Smooth muscle cell (in vitro differentiated cells): ENCODE measurements around the gene PDLIM7. TPM values are rescaled to one million over a fixed set of nuclear protein-coding genes. Genes with fewer than 3 reads are reported as not detected.

ENCODE experiments used
- DNase-seq: peaks from one replicate; lab custom pipeline; 2025; ENCODE audit not compliant: unreplicated experiment; lab: John Stamatoyannopoulos, UW
- H2AFZ ChIP-seq: fragments of 200-600 bp; sonication (generic); 2 replicates; pipeline ENCODE4 v1.6.0; 2016; ENCODE audit warnings: antibody characterized with exemption, low read depth, mild to moderate bottlenecking
- H3F3A ChIP-seq: fragments of 200-600 bp; sonication (generic); 2 replicates; pipeline ENCODE4 v1.6.0; 2017; ENCODE audit warnings: antibody characterized with exemption, low read depth
- H3K27ac ChIP-seq: fragments of 200-600 bp; sonication (generic); 2 replicates; pipeline ENCODE4 v1.5.1; 2016; ENCODE audit warnings: low read depth, mild to moderate bottlenecking
- H3K27me3 ChIP-seq: fragments of 200-600 bp; sonication (generic); 2 replicates; pipeline ENCODE4 v1.6.1; 2016; ENCODE audit warnings: low read depth, mild to moderate bottlenecking
- H3K36me3 ChIP-seq: fragments of 200-600 bp; sonication (generic); 2 replicates; pipeline ENCODE4 v1.5.1; 2016; ENCODE audit warnings: low read depth
- H3K4me1 ChIP-seq: fragments of 200-600 bp; sonication (generic); 2 replicates; pipeline ENCODE4 v1.5.1; 2016; ENCODE audit warnings: low read depth
- H3K4me2 ChIP-seq: fragments of 200-600 bp; sonication (generic); 2 replicates; pipeline ENCODE4 v1.6.0; 2016; ENCODE audit warnings: mild to moderate bottlenecking
- H3K4me3 ChIP-seq: fragments of 200-600 bp; sonication (generic); 2 replicates; pipeline ENCODE4 v1.5.1; 2016; ENCODE audit warnings: mild to moderate bottlenecking
- H3K79me2 ChIP-seq: fragments of 200-600 bp; sonication (generic); 2 replicates; pipeline ENCODE4 v1.6.0; 2016; ENCODE audit warnings: low read depth, mild to moderate bottlenecking
- H3K9ac ChIP-seq: fragments of 200-600 bp; sonication (generic); 2 replicates; pipeline ENCODE4 v1.6.0; 2016; ENCODE audit warnings: low read depth
- H3K9me3 ChIP-seq: fragments of 200-600 bp; sonication (generic); replicated peaks from 2 replicates; pipeline ENCODE4 v1.5.1; 2016; ENCODE audit warnings: low read depth
- H4K20me1 ChIP-seq: fragments of 200-600 bp; sonication (generic); 2 replicates; pipeline ENCODE4 v1.6.0; 2016; ENCODE audit warnings: low read depth
- CTCF ChIP-seq: fragments of 200-600 bp; sonication (generic); IDR thresholded peaks from 2 replicates; pipeline ENCODE4 v1.5.1; 2017; ENCODE audit warnings: borderline replicate concordance, mild to moderate bottlenecking, antibody characterized with exemption; ENCODE audit not compliant: insufficient read depth, poor library complexity, severe bottlenecking
- WGBS: methylation state at CpG from one replicate; pipeline ENCODE4 v1.1.7; 2016; ENCODE audit warnings: low lambda C conversion rate; 5-methylcytosine and 5-hydroxymethylcytosine counted together
- polyA plus RNA-seq: library from polyadenylated mRNA; unstranded; fragments of >200 nt; fragmentation: Nextera tagmentation; extraction: Ambion mirVana; gene quantifications from 2 replicates; pipeline ENCODE4 v1.2.1, GENCODE V29; 2016
- total RNA-seq: library from RNA; depleted of rRNA; stranded (reverse); fragments of >200 nt; gene quantifications from 2 replicates; pipeline ENCODE4 v1.2.3, GENCODE V29; 2014

PDLIM7 gene
- total and polyA plus RNA-seq, 2 experiments from 2014 or later = 235 to 511 TPM

- H3K79me2 ChIP-seq = peaks cover 20% of the 10 kb centered on the region
- H3K4me3 ChIP-seq = peak within 1 kb of the TSS; percentile 73
- no peaks in the 10 kb centered on the region for H3K27me3 ChIP-seq
- H2AFZ ChIP-seq = no peak within 1 kb of the TSS
- H3F3A ChIP-seq = peaks cover 9% of the 10 kb centered on the region
- DNase-seq = peak; percentile 85
- H3K36me3 ChIP-seq = no peaks in the 10 kb centered on the region
- 1% methylated on average over 68 of the region's 96 CpGs for WGBS
- H3K4me1 ChIP-seq = peaks cover 7% of the 10 kb centered on the region
- no peak for TF ChIP-seq CTCF
- H3K27ac ChIP-seq = peak within 1 kb of the TSS; percentile 81
- H3K9me3 ChIP-seq = no peaks in the 10 kb centered on the region
- no peaks in the 10 kb centered on the region for H4K20me1 ChIP-seq
- peak within 1 kb of the TSS; percentile 98 for H3K4me2 ChIP-seq
- H3K9ac ChIP-seq = peak within 1 kb of the TSS; percentile 84
Observed at GRCh38 chr5:177516601-177517568, 19.5 kb upstream of the PDLIM7 start, which contains the start of gene DDX41. Gene DDX41 (minus strand): TSS chr5:177516961. CDS start chr5:177516945, 16 bp downstream.

- Histone ChIP-seq H4K20me1 (no peaks in the 10 kb centered on the region), H3K4me3 (peak overlapping the region; percentile 73), H3K9me3 (no peaks in the 10 kb centered on the region), H3K79me2 (peaks cover 20% of the 10 kb centered on the region), H3K27me3 (no peaks in the 10 kb centered on the region), H3K4me1 (peaks cover 7% of the 10 kb centered on the region), H3F3A (peaks cover 9% of the 10 kb centered on the region), H3K27ac (no peak overlapping the region), H3K9ac (peak overlapping the region; percentile 84), H3K4me2 (peak overlapping the region; percentile 98), H3K36me3 (no peaks in the 10 kb centered on the region), H2AFZ (no peak overlapping the region)
- no peak for DNase-seq
- WGBS = 97% methylated on average over 7 of the region's 7 CpGs
- no peak for TF ChIP-seq CTCF
Observed at GRCh38 chr5:177515580-177515979, 18.2 kb upstream of the PDLIM7 start.

- TF ChIP-seq CTCF = no peak
- Histone ChIP-seq H3K27me3 (no peaks in the 10 kb centered on the region), H3K79me2 (peaks cover 20% of the 10 kb centered on the region), H3K27ac (no peak overlapping the region), H3K4me2 (no peak overlapping the region), H3K36me3 (no peaks in the 10 kb centered on the region), H3F3A (peaks cover 6% of the 10 kb centered on the region), H3K4me3 (no peak overlapping the region), H3K9ac (no peak overlapping the region), H4K20me1 (no peaks in the 10 kb centered on the region), H3K4me1 (peaks cover 7% of the 10 kb centered on the region), H3K9me3 (no peaks in the 10 kb centered on the region), H2AFZ (no peak overlapping the region)
- 99% methylated on average over 11 of the region's 11 CpGs for WGBS
- no peak for DNase-seq
Observed at GRCh38 chr5:177514541-177514940, 17.1 kb upstream of the PDLIM7 start.
